ENCODE measurements around the gene RMC1.

The RMC1 gene

GRCh38 chr18:23512641-23513040 lies 9.3 kb downstream of the RMC1 start:
- TF ChIP-seq, protein P1, sequence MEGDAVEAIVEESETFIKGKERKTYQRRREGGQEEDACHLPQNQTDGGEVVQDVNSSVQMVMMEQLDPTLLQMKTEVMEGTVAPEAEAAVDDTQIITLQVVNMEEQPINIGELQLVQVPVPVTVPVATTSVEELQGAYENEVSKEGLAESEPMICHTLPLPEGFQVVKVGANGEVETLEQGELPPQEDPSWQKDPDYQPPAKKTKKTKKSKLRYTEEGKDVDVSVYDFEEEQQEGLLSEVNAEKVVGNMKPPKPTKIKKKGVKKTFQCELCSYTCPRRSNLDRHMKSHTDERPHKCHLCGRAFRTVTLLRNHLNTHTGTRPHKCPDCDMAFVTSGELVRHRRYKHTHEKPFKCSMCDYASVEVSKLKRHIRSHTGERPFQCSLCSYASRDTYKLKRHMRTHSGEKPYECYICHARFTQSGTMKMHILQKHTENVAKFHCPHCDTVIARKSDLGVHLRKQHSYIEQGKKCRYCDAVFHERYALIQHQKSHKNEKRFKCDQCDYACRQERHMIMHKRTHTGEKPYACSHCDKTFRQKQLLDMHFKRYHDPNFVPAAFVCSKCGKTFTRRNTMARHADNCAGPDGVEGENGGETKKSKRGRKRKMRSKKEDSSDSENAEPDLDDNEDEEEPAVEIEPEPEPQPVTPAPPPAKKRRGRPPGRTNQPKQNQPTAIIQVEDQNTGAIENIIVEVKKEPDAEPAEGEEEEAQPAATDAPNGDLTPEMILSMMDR (IDR thresholded peaks at IDR 0.05; ENCODE audit: low read length, missing control alignments) = no peak
- no peak overlapping the region for H3K4me3 ChIP-seq (replicated peaks; ENCODE audit: low read depth, low read length)
- DNase-seq (ENCODE audit: low read depth) = no peak

DNA sequence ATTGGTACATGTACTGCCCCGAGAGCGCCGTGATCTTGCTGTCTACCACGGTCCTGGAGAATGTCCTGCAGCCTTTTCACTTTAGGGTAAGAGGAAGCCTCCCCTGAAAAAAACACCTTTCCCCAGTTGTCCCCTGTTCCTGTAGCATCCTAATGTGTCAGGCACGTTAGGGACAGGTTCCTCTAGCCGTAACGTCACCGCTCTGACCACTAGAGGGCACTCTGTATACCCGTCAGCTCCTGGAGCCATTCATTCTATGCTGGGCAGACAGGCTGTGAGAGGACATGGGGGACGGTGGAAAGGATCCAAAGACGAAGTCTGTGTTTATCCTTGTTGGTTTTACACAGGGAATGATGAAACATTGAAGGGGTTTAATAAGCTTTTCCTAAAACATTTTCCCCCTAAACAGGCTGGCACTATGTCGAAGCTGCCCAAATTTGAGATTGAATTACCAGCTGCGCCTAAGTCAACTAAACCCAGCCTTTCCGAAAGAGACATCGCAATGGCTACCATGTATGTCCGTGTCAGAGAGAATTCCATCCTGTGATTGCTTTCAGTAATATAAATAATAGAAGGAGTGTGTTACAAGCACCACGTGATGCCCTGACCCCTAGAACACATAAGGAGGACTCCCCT lies 12.7 kb downstream of the RMC1 start:
- TF ChIP-seq, protein P1 (IDR thresholded peaks at IDR 0.05; ENCODE audit: low read length, missing control alignments) = peak; percentile 99
- no peak overlapping the region for H3K4me3 ChIP-seq (replicated peaks; ENCODE audit: low read depth, low read length)
- peak; percentile 82 for DNase-seq (ENCODE audit: low read depth)

DNA sequence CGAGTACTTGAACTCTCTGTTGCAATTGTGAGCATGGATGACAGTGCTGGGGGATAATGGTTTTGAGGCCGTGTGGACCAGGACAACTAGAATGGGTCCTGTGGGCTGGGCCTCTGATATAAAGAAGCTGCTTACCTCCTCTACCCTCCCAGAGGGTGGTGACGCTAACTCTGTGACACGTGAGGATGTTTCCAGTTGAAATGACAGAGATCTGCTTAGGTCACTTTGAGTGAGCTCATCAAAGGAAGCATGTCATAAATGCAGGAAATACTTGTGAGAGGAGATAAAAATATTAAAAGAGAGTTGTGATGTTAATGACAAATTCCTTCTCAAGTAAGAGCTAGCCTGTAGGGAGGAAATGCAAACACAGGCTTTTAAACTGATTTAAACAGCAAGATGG lies 16.4 kb downstream of the RMC1 start:
- H3K4me3 ChIP-seq (replicated peaks; ENCODE audit: low read depth, low read length) = no peak overlapping the region
- peak; percentile 42 for DNase-seq (ENCODE audit: low read depth)
- TF ChIP-seq, protein P1 (IDR thresholded peaks at IDR 0.05; ENCODE audit: low read length, missing control alignments) = no peak

DNA sequence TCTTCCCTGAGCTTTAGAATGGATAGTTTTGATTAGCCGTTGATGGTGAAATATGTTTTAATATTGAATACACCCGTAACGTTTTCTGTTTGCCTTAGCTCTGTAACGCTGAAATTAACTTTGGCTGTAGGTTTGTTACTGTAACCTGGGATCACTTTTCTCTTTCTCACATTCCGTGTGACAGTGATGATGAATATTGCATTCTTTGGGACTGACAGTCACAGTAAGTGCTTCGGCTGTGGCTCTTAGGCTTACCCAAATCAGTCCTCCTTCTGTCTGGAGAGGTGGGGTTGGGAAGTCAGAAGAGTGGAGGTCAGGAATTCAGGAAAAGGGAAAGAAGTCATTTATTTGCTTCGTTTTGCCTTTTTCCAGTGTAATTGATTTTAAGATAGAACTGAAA lies 18.0 kb downstream of the RMC1 start:
- TF ChIP-seq, protein P1 (IDR thresholded peaks at IDR 0.05; ENCODE audit: low read length, missing control alignments) = no peak
- no peak for DNase-seq (ENCODE audit: low read depth)
- no peak overlapping the region for H3K4me3 ChIP-seq (replicated peaks; ENCODE audit: low read depth, low read length)

DNA sequence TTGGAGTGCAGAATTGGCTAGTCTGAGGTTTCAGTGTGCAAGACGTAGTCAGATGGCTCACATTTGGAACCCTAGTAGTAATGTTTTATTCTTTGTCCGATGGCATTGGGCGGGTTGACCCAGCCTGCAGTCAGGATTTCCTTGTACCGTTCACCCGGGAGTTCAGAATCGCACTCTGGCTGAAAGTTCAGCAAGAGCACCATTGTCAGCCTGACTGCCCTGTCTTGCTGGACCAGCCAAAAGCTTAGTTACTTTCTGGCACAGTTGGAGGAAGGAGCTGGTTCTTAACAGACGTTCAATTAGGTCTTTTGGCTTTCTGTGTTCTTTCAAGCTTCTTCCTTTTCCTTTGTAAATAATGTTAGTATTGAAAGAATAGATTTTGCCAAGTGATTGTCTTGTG lies 18.6 kb downstream of the RMC1 start:
- TF ChIP-seq, protein P1 (IDR thresholded peaks at IDR 0.05; ENCODE audit: low read length, missing control alignments) = no peak

DNA sequence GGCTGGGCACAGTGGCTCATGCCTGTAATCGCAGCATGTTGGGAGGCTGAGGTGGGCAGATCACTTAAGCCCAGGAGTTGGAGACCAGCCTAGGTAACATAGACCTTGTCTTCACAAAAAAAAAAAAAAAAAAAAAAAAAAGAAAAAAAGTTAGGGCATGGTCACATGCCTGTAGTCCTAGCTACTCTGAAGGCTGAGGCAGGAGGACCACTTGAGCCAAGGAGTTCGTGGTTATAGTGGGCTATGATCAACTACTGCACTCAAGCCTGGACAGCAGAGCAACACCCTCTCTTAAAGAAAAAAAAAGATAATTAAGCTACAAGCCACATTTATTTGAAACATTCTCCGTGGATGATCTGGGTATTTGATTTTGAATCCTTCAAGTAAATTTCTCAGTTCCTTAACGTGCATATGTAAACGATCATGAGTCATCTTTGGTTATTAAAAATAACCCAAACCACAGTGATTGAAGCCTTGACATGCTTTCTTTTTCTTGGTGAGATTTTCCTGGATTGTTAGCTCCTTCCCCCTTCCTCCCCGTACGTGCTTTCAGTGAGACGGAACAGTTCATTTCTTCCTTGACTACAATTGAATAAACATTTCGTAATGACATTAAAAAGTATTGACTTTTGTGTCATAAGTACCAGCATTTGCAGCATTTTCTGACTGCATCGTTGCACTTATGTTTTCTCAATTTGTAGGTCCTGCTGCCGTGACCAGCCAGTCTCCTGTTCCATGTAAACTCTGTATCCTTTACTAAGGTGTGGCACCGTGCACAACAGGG lies 20.3 kb downstream of the RMC1 start:
- no peak for DNase-seq (ENCODE audit: low read depth)

More for the DNA sequence above, 18.6 kb downstream of the RMC1 start:
- no peak overlapping the region for H3K4me3 ChIP-seq (replicated peaks; ENCODE audit: low read depth, low read length)
- DNase-seq (ENCODE audit: low read depth) = no peak

More for the DNA sequence above, 20.3 kb downstream of the RMC1 start:
- H3K4me3 ChIP-seq (replicated peaks; ENCODE audit: low read depth, low read length) = no peak overlapping the region
- TF ChIP-seq, protein P1 (IDR thresholded peaks at IDR 0.05; ENCODE audit: low read length, missing control alignments) = no peak

Data from fibroblast of pulmonary artery (primary cell).